NK-92 (cell line): Measurements from ENCODE around the gene CEL.
A peak's percentile ranks its signal among the peaks of the same experiment; 100 is the strongest.
"Not testable (repeated sequence)": the region's sequence is repeated elsewhere in the genome, so short reads cannot be mapped to it uniquely, and the experiment has no call there.

Experiments used
- DNase-seq: peaks from one replicate; lab custom pipeline; 2025; ENCODE audit not compliant: unreplicated experiment; lab: John Stamatoyannopoulos, UW

The CEL gene

GRCh38 chr9:133061764-133062145 is at the start of gene CEL:
Gene CEL, plus strand, starts transcription at chr9:133061981. Its CDS starts 22 bp downstream, at chr9:133062003.
- not testable (repeated sequence) for DNase-seq

DNA sequence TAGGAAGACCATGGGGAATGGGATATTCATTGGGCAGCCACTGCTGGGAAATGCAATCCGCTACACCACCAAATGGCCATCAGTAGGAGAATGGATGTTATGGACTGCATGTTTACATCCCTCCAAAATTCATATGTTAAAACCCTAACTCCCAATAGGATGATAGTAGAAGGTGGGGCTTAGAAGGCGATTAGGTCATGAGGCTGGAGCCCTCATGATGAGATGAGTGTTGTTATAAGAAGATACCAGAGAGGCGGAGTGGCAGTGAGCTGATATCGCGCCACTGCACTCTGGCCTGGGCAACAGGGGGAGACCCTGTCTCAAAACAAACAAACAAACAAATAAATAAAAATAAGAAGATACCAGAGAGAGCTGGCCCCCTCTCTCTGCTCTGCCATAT is 47.1 kb upstream of the CEL start:
- DNase-seq: no peak

DNA sequence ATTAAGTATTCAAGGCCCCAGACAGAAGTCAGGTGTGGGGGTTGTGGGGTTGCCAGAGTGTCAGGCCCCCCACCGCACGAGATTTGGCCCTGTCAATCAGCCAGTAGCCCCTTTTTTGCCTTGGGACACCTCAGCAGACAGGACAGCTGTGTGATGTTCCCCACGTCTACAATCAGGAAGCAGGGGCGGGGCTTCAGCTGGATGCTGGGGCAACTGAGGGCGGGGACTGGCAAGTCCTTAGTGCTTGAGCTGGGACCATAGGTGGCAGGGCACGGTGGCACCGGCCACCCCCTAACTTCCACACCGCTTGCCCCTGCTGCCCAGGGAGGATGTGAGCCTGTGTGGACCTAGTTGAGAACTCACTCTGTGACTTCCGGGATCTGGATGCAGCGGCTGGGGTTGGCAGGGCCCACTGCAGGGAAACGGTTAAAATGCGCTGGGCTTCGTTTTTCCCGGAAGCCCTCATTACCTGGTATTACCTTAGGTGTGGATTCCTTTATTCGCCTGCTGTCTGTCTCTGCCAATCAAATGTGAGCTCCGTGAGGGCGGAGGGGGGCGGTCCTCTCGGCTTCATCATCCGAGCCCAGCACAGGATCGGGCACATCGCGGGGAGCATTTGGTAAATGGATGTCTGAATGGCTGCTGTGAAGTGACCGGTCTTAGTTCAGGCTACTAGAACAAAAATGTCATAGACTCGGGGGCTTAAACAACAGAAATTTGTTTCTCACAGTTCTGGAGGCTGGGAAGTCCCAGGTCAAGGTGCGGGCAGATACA is 38.5 kb upstream of the CEL start:
- DNase-seq: no peak

GRCh38 chr9:133026426-133026825 is 35.4 kb upstream of the CEL start:
- no peak for DNase-seq

DNA sequence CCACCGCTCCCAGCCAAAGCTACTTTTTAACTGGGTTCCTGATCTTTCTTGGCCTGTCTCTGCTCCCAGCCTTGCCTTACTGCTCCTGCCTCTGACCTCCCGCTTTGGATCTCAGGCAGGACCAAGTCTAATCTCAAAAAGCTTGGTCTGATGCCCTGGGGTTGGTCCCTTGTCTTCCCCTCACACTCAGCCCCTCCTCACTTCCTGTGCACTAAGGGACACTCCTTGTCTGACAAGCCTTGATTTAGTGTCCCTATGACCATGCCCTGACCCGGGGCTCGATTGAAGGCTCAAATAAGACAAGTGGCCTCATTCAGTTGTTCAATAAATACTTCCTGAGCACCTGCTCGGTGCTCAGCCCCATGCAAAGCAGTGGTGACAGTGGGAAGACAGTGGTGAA is 34.6 kb upstream of the CEL start:
- no peak for DNase-seq

DNA sequence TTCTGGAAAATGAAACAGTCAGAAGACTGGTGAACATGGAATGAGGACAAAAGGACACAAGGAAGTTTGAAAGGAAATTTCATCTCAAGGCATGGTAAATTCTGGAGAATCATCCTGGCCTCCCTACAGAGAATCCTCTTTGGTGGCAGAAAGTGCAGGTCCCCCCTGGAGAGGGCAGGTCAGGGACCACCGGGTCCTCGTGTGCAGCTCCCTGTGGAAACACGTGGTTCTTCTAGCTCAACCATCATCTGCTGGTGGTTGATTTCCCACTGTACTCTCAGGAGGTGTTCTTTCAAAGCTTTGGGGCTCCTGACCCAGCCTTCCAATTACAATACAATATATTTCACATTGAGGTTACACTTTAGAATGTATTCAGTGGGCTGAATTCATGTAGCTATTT is 33.6 kb upstream of the CEL start:
- no peak for DNase-seq

- DNase-seq: no peak
Observed at GRCh38 chr9:133029994-133030316, 31.8 kb upstream of the CEL start.

DNA sequence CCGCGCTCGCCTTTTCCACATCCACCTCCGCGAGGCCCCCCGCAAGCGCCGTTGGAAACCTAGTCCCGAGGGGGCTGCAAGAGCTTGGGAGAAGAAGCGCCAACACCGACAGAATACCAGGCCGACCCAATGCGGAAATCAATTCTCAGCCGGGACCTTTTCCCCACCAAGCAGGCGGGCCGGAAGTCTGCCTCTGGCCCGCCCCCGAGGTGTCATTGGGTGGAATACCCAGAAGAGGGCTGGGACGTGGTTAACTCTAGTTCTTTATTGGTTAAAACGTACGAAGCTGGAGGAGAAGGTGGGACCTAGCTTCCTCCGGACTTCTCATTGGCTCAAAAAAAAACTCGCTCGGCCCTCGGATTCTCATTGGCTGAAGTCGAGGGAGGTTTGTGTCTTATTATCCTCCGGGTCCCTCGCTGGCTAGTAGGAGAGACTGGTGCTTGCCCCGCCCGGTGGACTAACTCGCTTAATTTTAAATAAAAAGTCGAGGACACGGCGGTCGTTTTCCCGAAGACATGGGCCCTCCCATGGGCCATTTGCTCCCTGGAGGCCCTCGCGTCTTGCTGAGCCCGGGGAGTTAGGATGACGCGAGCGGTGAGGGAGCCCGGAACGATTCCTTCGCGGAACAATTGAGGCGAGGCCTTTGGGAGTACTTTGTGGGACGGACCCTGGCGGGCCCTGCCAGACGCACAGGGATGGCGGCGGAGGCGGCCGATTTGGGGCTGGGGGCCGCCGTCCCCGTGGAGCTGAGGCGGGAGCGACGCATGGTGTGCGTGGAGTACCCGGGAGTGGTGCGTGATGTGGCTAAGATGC is 31.3 kb upstream of the CEL start, which contains the start of gene GTF3C5:
TSS of gene GTF3C5 (plus strand) at position 681 of the 813 bp plus-strand sequence. CDS start at position 696, 15 bp downstream.
- peak; percentile 57 for DNase-seq

DNA sequence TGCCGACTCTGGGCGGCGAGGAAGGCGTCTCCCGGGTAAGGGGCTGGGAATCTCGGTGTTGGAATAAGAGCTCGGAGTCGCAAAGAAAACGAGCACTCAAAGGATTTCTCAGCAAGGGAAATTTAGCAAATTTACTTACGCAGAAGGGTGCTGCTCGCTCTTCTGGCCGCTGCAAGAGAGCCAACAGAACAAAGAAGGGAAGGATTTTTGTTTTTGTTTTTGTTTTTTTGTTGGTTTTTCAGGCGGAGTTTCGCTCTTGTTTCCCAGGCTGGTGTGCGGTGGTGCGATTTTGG is 30.7 kb upstream of the CEL start:
- no peak for DNase-seq

- no peak for DNase-seq
Observed at GRCh38 chr9:133031496-133031911, 30.3 kb upstream of the CEL start.

GRCh38 chr9:133032171-133032570 is 29.6 kb upstream of the CEL start:
- DNase-seq: no peak

- no peak for DNase-seq
Observed at GRCh38 chr9:133035669-133036068, 26.1 kb upstream of the CEL start.

DNA sequence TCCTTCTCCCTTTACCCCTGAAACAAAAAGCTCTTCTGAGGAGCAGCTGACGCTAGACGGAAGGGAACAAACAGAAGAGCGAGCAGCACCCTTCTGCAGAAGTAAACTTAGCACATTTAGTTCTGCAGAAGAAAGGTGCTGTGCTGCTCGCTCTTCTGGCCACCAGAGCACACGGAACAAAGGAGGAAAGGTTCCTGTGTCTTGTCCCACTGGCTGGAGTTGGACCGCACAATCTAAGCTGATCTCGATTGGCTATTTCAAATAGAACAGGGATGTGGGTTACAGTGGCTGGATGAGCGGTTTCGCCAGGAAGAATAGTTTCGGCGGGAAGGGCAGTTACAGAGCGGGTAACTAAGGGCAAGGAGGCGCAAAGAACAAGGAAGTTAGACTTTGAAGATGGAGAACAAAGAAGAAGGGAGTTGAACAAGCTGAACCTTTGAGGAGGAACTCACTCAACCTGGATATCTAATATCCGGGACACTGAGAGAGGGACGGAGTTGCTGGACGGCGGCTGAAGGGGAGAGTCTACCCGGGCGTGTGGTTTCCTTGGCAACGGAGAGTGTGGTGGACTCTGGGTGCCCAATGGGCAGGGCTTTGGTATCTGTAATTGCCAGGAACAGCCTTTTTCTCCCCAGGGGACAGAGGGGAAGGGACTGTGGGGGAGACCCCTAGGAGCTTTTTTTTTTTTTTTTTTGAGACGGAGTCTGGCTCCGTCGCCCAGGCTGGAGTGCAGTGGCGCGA is 23.8 kb upstream of the CEL start:
- DNase-seq: no peak

- not testable (repeated sequence) for DNase-seq
Observed at GRCh38 chr9:133040892-133041479, 20.8 kb upstream of the CEL start.

GRCh38 chr9:133041958-133042357 is 19.8 kb upstream of the CEL start:
- no peak for DNase-seq

DNA sequence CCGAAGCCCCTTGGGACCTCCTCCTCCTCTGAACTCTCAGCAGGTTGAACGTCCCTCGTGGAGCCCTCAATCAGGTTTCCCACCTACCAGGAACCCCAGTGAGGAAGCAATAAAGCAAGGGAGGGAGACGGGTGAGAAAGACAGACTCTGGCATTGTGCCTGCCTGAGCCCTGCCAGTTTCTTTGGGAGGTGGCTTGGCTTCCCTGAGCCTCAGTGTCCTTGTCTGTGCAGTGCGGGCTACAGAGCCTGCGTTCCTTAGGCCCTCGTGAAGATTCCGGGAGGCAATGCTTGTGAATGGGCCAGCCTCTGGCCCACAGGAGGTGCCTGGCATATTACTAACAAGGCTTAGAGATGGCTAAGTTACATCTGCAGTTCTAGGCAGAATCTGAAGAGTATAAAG is 19.1 kb upstream of the CEL start:
- DNase-seq: no peak

DNA sequence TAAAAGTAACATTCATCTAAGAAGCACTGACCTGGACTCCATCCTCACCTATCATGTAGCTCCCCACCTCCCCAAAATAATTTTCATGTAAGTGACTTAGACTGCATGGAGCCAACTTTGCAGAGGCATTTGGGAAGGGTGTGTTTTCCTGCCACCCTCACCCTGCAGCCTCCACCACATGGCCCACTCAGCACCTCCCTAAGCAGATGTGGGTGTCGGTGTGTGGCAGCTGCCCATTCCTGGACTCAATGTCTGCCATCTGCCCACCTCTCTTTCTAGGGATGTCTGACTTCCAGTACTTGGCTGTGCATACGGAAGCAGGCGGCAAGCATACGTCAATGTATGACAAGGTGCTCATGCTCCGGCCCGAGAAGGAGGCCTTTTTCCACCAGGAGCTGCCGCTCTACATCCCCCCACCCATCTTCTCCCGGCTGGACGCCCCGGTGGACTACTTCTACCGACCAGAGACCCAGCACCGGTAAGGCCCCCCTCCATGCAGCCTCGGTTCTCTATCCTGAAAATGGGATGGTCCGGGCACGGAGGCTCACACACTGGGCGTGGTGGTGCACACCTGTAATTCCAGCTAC is 18.2 kb upstream of the CEL start:
- DNase-seq: no peak

DNA sequence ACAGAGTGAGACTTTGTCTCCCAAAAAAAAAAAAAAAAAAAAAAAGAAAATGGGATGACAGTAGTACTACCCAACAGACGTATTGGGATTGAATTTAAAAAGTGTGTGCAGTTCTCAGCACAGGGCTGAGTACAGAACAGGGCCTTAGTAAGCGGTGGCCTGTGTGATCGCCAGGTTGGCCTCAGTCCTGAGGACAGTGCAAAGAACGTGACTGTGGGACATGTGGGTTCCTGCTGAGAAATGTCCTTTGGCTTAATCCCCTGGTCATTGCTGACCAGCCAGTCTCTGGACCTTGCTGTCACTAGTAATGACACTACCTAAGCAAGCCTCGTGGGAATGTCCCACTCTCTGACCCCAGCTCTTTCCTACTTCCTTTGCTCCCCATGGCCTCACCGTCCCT is 17.7 kb upstream of the CEL start:
- no peak for DNase-seq

GRCh38 chr9:133044661-133045060 is 17.1 kb upstream of the CEL start:
- no peak for DNase-seq

- DNase-seq: no peak
Observed at GRCh38 chr9:133045132-133045531, 16.6 kb upstream of the CEL start.

- DNase-seq: no peak
Observed at GRCh38 chr9:133046196-133046899, 15.4 kb upstream of the CEL start.
